ENCODE data around the gene HTR4. TPM values are rescaled to one million over a fixed set of nuclear protein-coding genes. Genes with fewer than 3 reads are reported as not detected.

The HTR4 gene
- total RNA-seq, 4 donors from 2014 or later: not detected

GRCh38 chr5:148433826-148434225 lies 220.5 kb downstream of the HTR4 start:
- no peak for ATAC-seq (ENCODE audit: low FRiP score)
- DNase-seq (ENCODE audit: low spot score): no peak
- TF ChIP-seq CTCF (IDR thresholded peaks at IDR 0.05): no peak

Other genes with a start within 250 kb of the HTR4 start
- 10 to 100 TPM; 20.5 to 68.7 (median 37.4) TPM for gene ADRB2, start 172.1 kb upstream of the HTR4 start, total RNA-seq

Data from omental fat pad (tissue), 4 donors.